Hepatocyte (in vitro differentiated cells): Measurements from ENCODE around the gene SEL1L. TPM values are rescaled to one million over a fixed set of nuclear protein-coding genes. Genes with fewer than 3 reads are reported as not detected.

Source experiments
- DNase-seq: peaks from one replicate; pipeline ENCODE4 v3.0.0-alpha.2; 2016; ENCODE audit warnings: low spot score
- H2AFZ ChIP-seq: fragments of 200-600 bp; sonication (generic); 2 replicates; pipeline ENCODE4 v1.6.0; 2016; ENCODE audit warnings: antibody characterized with exemption, mild to moderate bottlenecking
- H3K27ac ChIP-seq: fragments of 200-600 bp; sonication (generic); 2 replicates; pipeline ENCODE4 v1.5.1; 2016; ENCODE audit warnings: mild to moderate bottlenecking
- H3K27me3 ChIP-seq: fragments of 200-600 bp; sonication (generic); 2 replicates; pipeline ENCODE4 v1.6.1; 2016
- H3K36me3 ChIP-seq: fragments of 200-600 bp; sonication (generic); replicated peaks from 2 replicates; pipeline ENCODE4 v1.5.1; 2016; ENCODE audit warnings: low read depth; ENCODE audit not compliant: insufficient read depth
- H3K4me1 ChIP-seq: fragments of 200-600 bp; sonication (generic); 2 replicates; pipeline ENCODE4 v1.5.1; 2016; ENCODE audit warnings: mild to moderate bottlenecking, moderate library complexity; ENCODE audit not compliant: insufficient read depth
- H3K4me2 ChIP-seq: fragments of 200-600 bp; sonication (generic); 2 replicates; pipeline ENCODE4 v1.6.0; 2016
- H3K4me3 ChIP-seq: fragments of 200-600 bp; sonication (generic); 2 replicates; pipeline ENCODE4 v1.5.1; 2016; ENCODE audit warnings: mild to moderate bottlenecking
- H3K79me2 ChIP-seq: fragments of 200-600 bp; sonication (generic); 2 replicates; pipeline ENCODE4 v1.6.0; 2017; ENCODE audit warnings: mild to moderate bottlenecking
- H3K9me2 ChIP-seq: fragments of 200-600 bp; sonication (generic); replicated peaks from 2 replicates; pipeline ENCODE4 v1.6.0; 2017; ENCODE audit warnings: mild to moderate bottlenecking; ENCODE audit not compliant: insufficient read depth
- H3K9me3 ChIP-seq: fragments of 200-600 bp; sonication (generic); 2 replicates; pipeline ENCODE4 v1.5.1; 2016; ENCODE audit warnings: low read depth, mild to moderate bottlenecking
- H4K20me1 ChIP-seq: fragments of 200-600 bp; sonication (generic); 2 replicates; pipeline ENCODE4 v1.6.0; 2016; ENCODE audit warnings: mild to moderate bottlenecking; ENCODE audit not compliant: insufficient read depth, poor library complexity, severe bottlenecking
- EZH2 ChIP-seq: fragments of 200-600 bp; sonication (generic); IDR thresholded peaks from 2 replicates; pipeline ENCODE4 v1.6.1; 2016; ENCODE audit warnings: antibody characterized with exemption, mild to moderate bottlenecking, borderline replicate concordance
- EZH2phosphoT487 ChIP-seq: fragments of 200-600 bp; sonication (generic); IDR thresholded peaks from one replicate; pipeline ENCODE4 v1.6.1; 2018; ENCODE audit warnings: antibody characterized with exemption, mild to moderate bottlenecking, low read depth, moderate library complexity; ENCODE audit not compliant: unreplicated experiment, severe bottlenecking
- WGBS: methylation state at CpG from one replicate; pipeline ENCODE4 v1.1.6; 2016; ENCODE audit warnings: low lambda C conversion rate; ENCODE audit errors: missing lambda C conversion rate; 5-methylcytosine and 5-hydroxymethylcytosine counted together
- polyA plus RNA-seq: library from polyadenylated mRNA; unstranded; fragments of >200 nt; fragmentation: Nextera tagmentation; extraction: Ambion mirVana; gene quantifications from 2 replicates; pipeline ENCODE4 v1.2.1, GENCODE V29; 2016
- total RNA-seq: library from RNA; depleted of rRNA; stranded (reverse); fragments of >200 nt; gene quantifications from 2 replicates; pipeline ENCODE4 v1.2.3, GENCODE V29; 2014
- TF ChIP-seq, protein P1 (sequence below): fragments of 200-600 bp; sonication (generic); IDR thresholded peaks from 2 replicates; pipeline ENCODE4 v1.5.1; 2016; ENCODE audit warnings: antibody characterized with exemption, mild to moderate bottlenecking; ENCODE audit not compliant: poor library complexity

SEL1L gene
- total and polyA plus RNA-seq, 2 experiments from 2014 or later = 53.0 to 89.4 TPM

DNA sequence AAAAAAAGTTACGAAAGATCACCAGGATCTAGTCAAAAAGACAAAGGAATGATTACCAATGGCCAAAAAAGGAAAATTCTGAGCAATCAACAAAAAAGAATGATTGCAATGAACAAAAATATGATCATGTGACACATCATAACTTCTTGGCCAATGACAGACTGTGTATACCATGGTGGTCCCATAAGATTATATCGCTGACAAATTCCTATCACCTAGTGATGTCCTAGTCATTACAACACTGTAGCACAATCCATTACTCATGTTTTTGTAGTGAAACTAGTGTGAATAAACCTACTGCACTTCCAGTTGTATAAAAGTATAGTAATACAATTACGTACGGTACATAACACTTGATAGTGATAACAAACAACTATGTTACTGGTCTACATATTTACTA, 12.3 kb downstream of the SEL1L start:
- TF ChIP-seq EZH2 = no peak
- no peak for TF ChIP-seq EZH2phosphoT487
- TF ChIP-seq, protein P1, sequence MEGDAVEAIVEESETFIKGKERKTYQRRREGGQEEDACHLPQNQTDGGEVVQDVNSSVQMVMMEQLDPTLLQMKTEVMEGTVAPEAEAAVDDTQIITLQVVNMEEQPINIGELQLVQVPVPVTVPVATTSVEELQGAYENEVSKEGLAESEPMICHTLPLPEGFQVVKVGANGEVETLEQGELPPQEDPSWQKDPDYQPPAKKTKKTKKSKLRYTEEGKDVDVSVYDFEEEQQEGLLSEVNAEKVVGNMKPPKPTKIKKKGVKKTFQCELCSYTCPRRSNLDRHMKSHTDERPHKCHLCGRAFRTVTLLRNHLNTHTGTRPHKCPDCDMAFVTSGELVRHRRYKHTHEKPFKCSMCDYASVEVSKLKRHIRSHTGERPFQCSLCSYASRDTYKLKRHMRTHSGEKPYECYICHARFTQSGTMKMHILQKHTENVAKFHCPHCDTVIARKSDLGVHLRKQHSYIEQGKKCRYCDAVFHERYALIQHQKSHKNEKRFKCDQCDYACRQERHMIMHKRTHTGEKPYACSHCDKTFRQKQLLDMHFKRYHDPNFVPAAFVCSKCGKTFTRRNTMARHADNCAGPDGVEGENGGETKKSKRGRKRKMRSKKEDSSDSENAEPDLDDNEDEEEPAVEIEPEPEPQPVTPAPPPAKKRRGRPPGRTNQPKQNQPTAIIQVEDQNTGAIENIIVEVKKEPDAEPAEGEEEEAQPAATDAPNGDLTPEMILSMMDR = no peak
- Histone ChIP-seq H3K36me3 (no peaks in the 10 kb centered on the region), H4K20me1 (peaks cover 5% of the 10 kb centered on the region), H3K9me2 (no peaks in the 10 kb centered on the region), H3K4me3 (no peak overlapping the region), H3K27me3 (no peaks in the 10 kb centered on the region), H3K9me3 (no peaks in the 10 kb centered on the region), H2AFZ (no peak overlapping the region), H3K4me1 (peaks cover 19% of the 10 kb centered on the region), H3K4me2 (no peak overlapping the region), H3K27ac (no peak overlapping the region), H3K79me2 (peaks cover 60% of the 10 kb centered on the region)
- DNase-seq = no peak
- WGBS = 97% methylated on average over 4 of the region's 4 CpGs

DNA sequence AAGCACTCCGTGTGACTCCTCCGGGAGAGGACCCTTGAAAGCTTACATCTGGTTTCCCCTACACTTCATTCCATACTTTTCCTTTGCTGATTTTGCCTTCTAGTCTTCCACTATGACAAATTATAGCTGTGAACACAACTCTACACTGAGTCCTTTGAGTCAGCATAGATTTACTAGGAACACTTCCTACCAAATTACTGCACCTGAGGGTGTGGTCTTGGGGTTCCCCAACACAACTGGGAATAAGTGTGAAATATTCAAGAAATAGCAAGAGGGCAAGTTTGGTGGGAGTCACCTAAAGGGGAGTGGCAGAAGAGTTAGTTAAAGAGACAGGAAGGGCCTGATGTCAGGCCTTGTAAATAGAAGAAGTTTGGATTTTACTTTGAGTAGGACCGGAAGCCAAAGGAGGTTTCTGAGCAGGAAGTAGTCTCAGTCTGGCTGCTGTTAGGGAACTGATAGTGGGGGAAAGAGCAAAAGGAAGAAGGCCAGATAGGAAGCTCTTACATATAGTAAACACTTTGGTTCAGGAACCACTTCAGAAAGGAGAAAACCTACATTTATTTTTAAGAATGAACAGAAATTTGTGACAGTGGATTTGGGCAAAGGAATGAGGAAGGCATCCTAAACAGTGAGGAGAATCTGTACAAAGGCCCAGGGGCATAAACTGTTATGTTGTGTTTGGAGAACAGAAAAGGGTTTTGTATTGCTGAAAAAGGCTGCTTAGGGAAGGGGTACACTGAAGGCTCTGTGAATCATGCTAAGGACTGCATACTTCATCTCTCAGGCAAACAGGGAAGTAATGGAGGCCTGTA, 14.2 kb downstream of the SEL1L start:
- peaks cover 5% of the 10 kb centered on the region for H4K20me1 ChIP-seq
- peak overlapping the region; percentile 84 for H3K27ac ChIP-seq
- H3K4me1 ChIP-seq = peaks cover 20% of the 10 kb centered on the region
- no peaks in the 10 kb centered on the region for H3K9me2 ChIP-seq
- TF ChIP-seq, protein P1 = no peak
- TF ChIP-seq EZH2 (no peak), EZH2phosphoT487 (no peak)
- H2AFZ ChIP-seq = no peak overlapping the region
- peaks cover 56% of the 10 kb centered on the region for H3K79me2 ChIP-seq
- no peaks in the 10 kb centered on the region for H3K36me3 ChIP-seq
- no peak for DNase-seq
- 66% methylated on average over 3 of the region's 3 CpGs for WGBS
- H3K4me3 ChIP-seq = no peak overlapping the region
- H3K4me2 ChIP-seq = no peak overlapping the region
- no peaks in the 10 kb centered on the region for H3K27me3 ChIP-seq
- H3K9me3 ChIP-seq = no peaks in the 10 kb centered on the region

DNA sequence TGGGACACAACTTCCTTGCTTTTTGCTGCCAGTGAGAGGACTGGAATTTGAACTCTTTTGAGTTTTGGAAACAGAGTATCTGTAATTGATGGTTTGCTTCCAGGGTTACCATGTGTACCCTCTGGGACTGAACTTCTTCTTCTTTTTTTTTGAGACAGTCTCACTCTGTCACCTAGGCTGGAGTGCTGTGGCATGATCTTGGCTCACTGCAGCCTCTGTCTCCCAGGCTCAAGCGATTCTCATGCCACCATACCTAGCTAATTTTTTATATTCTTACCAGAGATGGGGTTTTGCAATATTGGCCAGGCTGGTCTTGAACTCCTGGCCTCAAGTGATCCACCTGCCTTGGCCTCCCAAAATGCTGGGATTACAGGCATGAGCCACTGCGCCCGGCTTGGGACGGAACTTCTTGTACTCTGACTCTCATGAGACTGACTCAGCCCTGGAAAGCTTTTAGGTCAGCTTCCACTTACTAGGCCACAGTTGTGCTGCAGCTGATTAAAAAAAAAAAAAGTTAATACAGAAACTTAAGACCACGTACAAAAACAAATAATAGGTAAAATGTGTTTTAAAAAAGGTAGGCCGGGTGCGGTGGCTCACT, 15.8 kb downstream of the SEL1L start:
- Histone ChIP-seq H3K4me2 (peak overlapping the region; percentile 35), H3K4me3 (no peak overlapping the region), H4K20me1 (peaks cover 5% of the 10 kb centered on the region), H3K36me3 (no peaks in the 10 kb centered on the region), H3K27me3 (no peaks in the 10 kb centered on the region), H3K27ac (peak overlapping the region; percentile 84), H3K79me2 (peaks cover 49% of the 10 kb centered on the region), H2AFZ (no peak overlapping the region), H3K4me1 (peaks cover 20% of the 10 kb centered on the region), H3K9me2 (no peaks in the 10 kb centered on the region), H3K9me3 (no peaks in the 10 kb centered on the region)
- TF ChIP-seq EZH2phosphoT487 (no peak), EZH2 (no peak)
- TF ChIP-seq, protein P1 = no peak
- DNase-seq = no peak
- WGBS = 78% methylated on average over 7 of the region's 7 CpGs
